ENCODE data around the gene PSMD5.

The PSMD5 gene

GRCh38 chr9:120868676-120869359 is 26.1 kb upstream of the PSMD5 start:
- H3K4me2 ChIP-seq (ENCODE audit: low read depth, low read length): peak overlapping the region; percentile 90
- no peaks in the 10 kb centered on the region for H3K9me2 ChIP-seq (replicated peaks; ENCODE audit: insufficient read depth, low read length)
- H3K9me3 ChIP-seq (replicated peaks; ENCODE audit: insufficient read depth, low read length): no peaks in the 10 kb centered on the region
- peak overlapping the region; percentile 59 for H3K4me3 ChIP-seq (ENCODE audit: low read length)
- H2AFZ ChIP-seq (ENCODE audit: low read length): peak overlapping the region; percentile 70
- no peaks in the 10 kb centered on the region for H4K20me1 ChIP-seq (ENCODE audit: insufficient read depth, low read length)
- peaks cover 34% of the 10 kb centered on the region for H3F3A ChIP-seq (ENCODE audit: insufficient read depth, low read length)
- H3K9ac ChIP-seq (ENCODE audit: low read length): peak overlapping the region; percentile 38; the same call in 1 of the 2 replicates
- 0 out of 2 replicates have a peak, but pooled peaks cover 7% of the 10 kb centered on the region for H3K36me3 ChIP-seq (replicated peaks; ENCODE audit: insufficient read depth, low read length)
- peak overlapping the region; percentile 46; the same call in 1 of the 2 replicates for H3K27ac ChIP-seq (ENCODE audit: low read length)
- peaks cover 28% of the 10 kb centered on the region for H3K4me1 ChIP-seq (ENCODE audit: low read length)
- H3K27me3 ChIP-seq (replicated peaks; ENCODE audit: insufficient read depth, low read length): no peaks in the 10 kb centered on the region
- peaks cover 12% of the 10 kb centered on the region for H3K79me2 ChIP-seq (ENCODE audit: low read length)
- DNase-seq: peak; percentile 98
- TF ChIP-seq CTCF (IDR thresholded peaks at IDR 0.05; ENCODE audit: low read length) (peak; percentile 44), EZH2 (optimal IDR thresholded peaks at IDR 0.05; ENCODE audit: low read depth, low read length) (no peak)

GRCh38 chr9:120868339-120868675 is 25.6 kb upstream of the PSMD5 start:
- H3K4me1 ChIP-seq (ENCODE audit: low read length): peaks cover 23% of the 10 kb centered on the region
- H3K79me2 ChIP-seq (ENCODE audit: low read length): peaks cover 12% of the 10 kb centered on the region
- no peak for DNase-seq
- H3K9me2 ChIP-seq (replicated peaks; ENCODE audit: insufficient read depth, low read length): no peaks in the 10 kb centered on the region
- 0 out of 2 replicates have a peak, but pooled peaks cover 7% of the 10 kb centered on the region for H3K36me3 ChIP-seq (replicated peaks; ENCODE audit: insufficient read depth, low read length)
- H3K9me3 ChIP-seq (replicated peaks; ENCODE audit: insufficient read depth, low read length): no peaks in the 10 kb centered on the region
- peaks cover 29% of the 10 kb centered on the region for H3F3A ChIP-seq (ENCODE audit: insufficient read depth, low read length)
- no peaks in the 10 kb centered on the region for H4K20me1 ChIP-seq (ENCODE audit: insufficient read depth, low read length)
- TF ChIP-seq EZH2phosphoT487 (IDR thresholded peaks at IDR 0.05; ENCODE audit: low read length) (no peak), EZH2 (optimal IDR thresholded peaks at IDR 0.05; ENCODE audit: low read depth, low read length) (no peak), CTCF (IDR thresholded peaks at IDR 0.05; ENCODE audit: low read length) (no peak)
- H3K27me3 ChIP-seq (replicated peaks; ENCODE audit: insufficient read depth, low read length): no peaks in the 10 kb centered on the region
- H2AFZ ChIP-seq (ENCODE audit: low read length): 0 out of 2 replicates have a peak overlapping the region, but pooled peaks have one; percentile 2
- peak overlapping the region; percentile 12; the same call in 1 of the 2 replicates for H3K9ac ChIP-seq (ENCODE audit: low read length)
- peak overlapping the region; percentile 45; the same call in 1 of the 2 replicates for H3K4me3 ChIP-seq (ENCODE audit: low read length)
- peak overlapping the region; percentile 30; the same call in 1 of the 2 replicates for H3K27ac ChIP-seq (ENCODE audit: low read length)
- peak overlapping the region; percentile 84 for H3K4me2 ChIP-seq (ENCODE audit: low read depth, low read length)

GRCh38 chr9:120867676-120868338 is 25.1 kb upstream of the PSMD5 start:
- Histone ChIP-seq H3K4me3 (ENCODE audit: low read length) (peak overlapping the region; percentile 45; the same call in 1 of the 2 replicates), H3K9me2 (replicated peaks; ENCODE audit: insufficient read depth, low read length) (no peaks in the 10 kb centered on the region), H3K27me3 (replicated peaks; ENCODE audit: insufficient read depth, low read length) (no peaks in the 10 kb centered on the region), H3K9ac (ENCODE audit: low read length) (peak overlapping the region; percentile 12; the same call in 1 of the 2 replicates), H4K20me1 (ENCODE audit: insufficient read depth, low read length) (no peaks in the 10 kb centered on the region), H2AFZ (ENCODE audit: low read length) (no peak overlapping the region), H3K79me2 (ENCODE audit: low read length) (peaks cover 12% of the 10 kb centered on the region), H3F3A (ENCODE audit: insufficient read depth, low read length) (peaks cover 24% of the 10 kb centered on the region), H3K36me3 (replicated peaks; ENCODE audit: insufficient read depth, low read length) (0 out of 2 replicates have a peak, but pooled peaks cover 7% of the 10 kb centered on the region), H3K4me1 (ENCODE audit: low read length) (peaks cover 18% of the 10 kb centered on the region), H3K27ac (ENCODE audit: low read length) (peak overlapping the region; percentile 30; the same call in 1 of the 2 replicates), H3K9me3 (replicated peaks; ENCODE audit: insufficient read depth, low read length) (no peaks in the 10 kb centered on the region), H3K4me2 (ENCODE audit: low read depth, low read length) (peak overlapping the region; percentile 84)
- TF ChIP-seq CTCF (IDR thresholded peaks at IDR 0.05; ENCODE audit: low read length): no peak
- no peak for TF ChIP-seq EZH2phosphoT487 (IDR thresholded peaks at IDR 0.05; ENCODE audit: low read length)
- TF ChIP-seq EZH2 (optimal IDR thresholded peaks at IDR 0.05; ENCODE audit: low read depth, low read length): no peak
- no peak for DNase-seq

Data from MM.1S (cell line).